ENCODE measurements around the gene GPA33.

- no peak for TF ChIP-seq POLR2A (IDR thresholded peaks at IDR 0.05)
- TF ChIP-seq CTCF (IDR thresholded peaks at IDR 0.05): no peak
These were observed 32.9 kb downstream of the GPA33 start for GRCh38 chr1:167057241-167057688.
